WTC11 (cell line): ENCODE measurements around the gene NKAP. TPM values are rescaled to one million over a fixed set of nuclear protein-coding genes. Genes with fewer than 3 reads are reported as not detected.

Experiments used
- ATAC-seq: fragments of 200-7000 bp; cut with Tn5 transposase; 2 replicates; pipeline ENCODE4 v1.10.0; 2021; ENCODE audit warnings: mild to moderate bottlenecking, moderate library complexity
- CTCF ChIA-PET: fragments of 300-600 bp; sonication (Branson Sonifier 250); formaldehyde crosslinking; loops from one replicate; lab custom pipeline; 2021; ENCODE audit warnings: antibody characterized with exemption; lab: Charles Lee
- POLR2A ChIA-PET: fragments of 350-600 bp; sonication (Branson Sonifier 250); formaldehyde crosslinking; loops from one replicate; lab custom pipeline; 2021; ENCODE audit warnings: antibody characterized with exemption; lab: Charles Lee
- DNase-seq: peaks from one replicate; pipeline ENCODE4 v3.0.0; 2021; ENCODE audit warnings: low spot score
- H3K27ac Mint-ChIP-seq: 2 replicates; pipeline ENCODE4 v1.8.0; 2021; ENCODE audit warnings: mixed read lengths
- H3K27me3 Mint-ChIP-seq: 2 replicates; pipeline ENCODE4 v1.8.0; 2021; ENCODE audit warnings: low read depth, mild to moderate bottlenecking, moderate library complexity, mixed read lengths
- H3K36me3 Mint-ChIP-seq: 2 replicates; pipeline ENCODE4 v1.8.0; 2021; ENCODE audit warnings: mixed read lengths
- H3K4me1 Mint-ChIP-seq: 2 replicates; pipeline ENCODE4 v1.8.0; 2022; ENCODE audit warnings: mixed read lengths
- H3K4me3 Mint-ChIP-seq: 2 replicates; pipeline ENCODE4 v1.8.0; 2021; ENCODE audit warnings: mild to moderate bottlenecking, moderate library complexity, mixed read lengths
- H3K9me3 Mint-ChIP-seq: 2 replicates; pipeline ENCODE4 v1.8.0; 2021; ENCODE audit warnings: mixed read lengths
- ATF3 ChIP-seq: sonication (generic); formaldehyde crosslinking; conservative IDR thresholded peaks from 2 replicates; pipeline ENCODE4 v1.8.1; 2022; ENCODE audit warnings: mild to moderate bottlenecking, missing genetic modification reagents
- E2F1 ChIP-seq: sonication (generic); formaldehyde crosslinking; IDR thresholded peaks from 2 replicates; pipeline ENCODE4 v1.8.0; 2022; ENCODE audit warnings: mild to moderate bottlenecking, missing genetic modification reagents
- ETV6 ChIP-seq: sonication (generic); formaldehyde crosslinking; IDR thresholded peaks from 2 replicates; pipeline ENCODE4 v1.8.1; 2022; ENCODE audit warnings: mild to moderate bottlenecking, missing genetic modification reagents
- HMGXB4 ChIP-seq: sonication (generic); formaldehyde crosslinking; IDR thresholded peaks from 2 replicates; pipeline ENCODE4 v1.8.1; 2023; ENCODE audit warnings: mild to moderate bottlenecking, moderate library complexity, missing genetic modification reagents
- JUN ChIP-seq: sonication (generic); formaldehyde crosslinking; IDR thresholded peaks from 2 replicates; pipeline ENCODE4 v1.8.0; 2023; ENCODE audit warnings: mild to moderate bottlenecking, missing genetic modification reagents
- NFE2L1 ChIP-seq: sonication (generic); formaldehyde crosslinking; IDR thresholded peaks from 2 replicates; pipeline ENCODE4 v1.8.1; 2023; ENCODE audit warnings: missing genetic modification reagents
- NR1H2 ChIP-seq: sonication (generic); formaldehyde crosslinking; IDR thresholded peaks from 2 replicates; pipeline ENCODE4 v1.9.0; 2021; ENCODE audit warnings: mild to moderate bottlenecking, moderate library complexity, missing genetic modification reagents
- RELA ChIP-seq: sonication (generic); formaldehyde crosslinking; IDR thresholded peaks from 2 replicates; pipeline ENCODE4 v1.8.1; 2022; ENCODE audit warnings: missing genetic modification reagents, mild to moderate bottlenecking, borderline replicate concordance
- RORB ChIP-seq: fragments of 250-450 bp; sonication (Bioruptor Pico); IDR thresholded peaks from 2 replicates; pipeline ENCODE4 v1.9.0; 2021; ENCODE audit warnings: mild to moderate bottlenecking
- SMAD3 ChIP-seq: sonication (generic); formaldehyde crosslinking; IDR thresholded peaks from 2 replicates; pipeline ENCODE4 v1.8.0; 2022; ENCODE audit warnings: missing genetic modification reagents, mild to moderate bottlenecking, borderline replicate concordance
- USF1 ChIP-seq: sonication (generic); formaldehyde crosslinking; IDR thresholded peaks from 2 replicates; pipeline ENCODE4 v1.8.0; 2022; ENCODE audit warnings: mild to moderate bottlenecking, missing genetic modification reagents
- USF2 ChIP-seq: sonication (generic); formaldehyde crosslinking; IDR thresholded peaks from 2 replicates; pipeline ENCODE4 v1.8.1; 2023; ENCODE audit warnings: mild to moderate bottlenecking, missing genetic modification reagents, moderate library complexity
- ZBTB21 ChIP-seq: sonication (generic); formaldehyde crosslinking; IDR thresholded peaks from 2 replicates; pipeline ENCODE4 v1.8.1; 2023; ENCODE audit warnings: mild to moderate bottlenecking, missing genetic modification reagents, borderline replicate concordance
- ZNF232 ChIP-seq: sonication (generic); formaldehyde crosslinking; IDR thresholded peaks from 2 replicates; pipeline ENCODE4 v1.8.0; 2022; ENCODE audit warnings: mild to moderate bottlenecking, missing genetic modification reagents
- ZNF416 ChIP-seq: fragments of 250-450 bp; sonication (Bioruptor Pico); IDR thresholded peaks from 2 replicates; pipeline ENCODE4 v1.9.0; 2021; ENCODE audit warnings: mild to moderate bottlenecking, inconsistent platforms
- ZNF423 ChIP-seq: fragments of 250-450 bp; sonication (Bioruptor Pico); IDR thresholded peaks from 2 replicates; pipeline ENCODE4 v2.1.2; 2022; ENCODE audit warnings: mild to moderate bottlenecking, moderate library complexity
- total RNA-seq: library from RNA; stranded (reverse); gene quantifications from 3 replicates; pipeline ENCODE4 v1.2.3, GENCODE V29; 2021
- TF ChIP-seq, protein P1 (sequence below): sonication (generic); formaldehyde crosslinking; IDR thresholded peaks from 2 replicates; pipeline ENCODE4 v1.8.1; 2023; ENCODE audit warnings: mild to moderate bottlenecking, missing genetic modification reagents
- TF ChIP-seq, protein P2 (sequence below): sonication (generic); formaldehyde crosslinking; IDR thresholded peaks from 2 replicates; pipeline ENCODE4 v1.8.0; 2023; ENCODE audit warnings: mild to moderate bottlenecking, missing genetic modification reagents
- TF ChIP-seq, protein P3 (sequence below): sonication (generic); formaldehyde crosslinking; IDR thresholded peaks from 2 replicates; pipeline ENCODE4 v1.8.1; 2023; ENCODE audit warnings: mild to moderate bottlenecking, missing genetic modification reagents, borderline replicate concordance
- TF ChIP-seq, protein P4 (sequence below): fragments of 250-450 bp; sonication (Bioruptor Pico); conservative IDR thresholded peaks from 2 replicates; pipeline ENCODE4 v1.9.0; 2021; ENCODE audit warnings: mild to moderate bottlenecking

Gene NKAP
- total RNA-seq, 1 experiment from 2014 or later, result 6.9 TPM

- ChIA-PET POLR2A (no interaction called here), CTCF (interaction anchor here (1.1 to 1.6 kb wide), 3 partner anchors 33 to 266 kb away, joined by 4 to 6 read pairs (median 6); no protein-coding TSS in a partner anchor)
- H3K4me1 Mint-ChIP-seq, result no peaks in the 10 kb centered on the region
- no peaks in the 10 kb centered on the region for H3K36me3 Mint-ChIP-seq
- H3K9me3 Mint-ChIP-seq, result no peaks in the 10 kb centered on the region
- H3K27ac Mint-ChIP-seq, result no peak overlapping the region
- no peaks in the 10 kb centered on the region; the same call in 1 of the 2 replicates for H3K27me3 Mint-ChIP-seq
- DNase-seq (no peak), ATAC-seq (no peak)
- TF ChIP-seq ZNF232 (CRISPR knock-in tag), result no peak
- TF ChIP-seq SMAD3 (CRISPR knock-in tag), result no peak
- TF ChIP-seq ATF3 (CRISPR knock-in tag), result no peak
- no peak for TF ChIP-seq USF2 (CRISPR knock-in tag)
- no peak for TF ChIP-seq HMGXB4 (CRISPR knock-in tag)
- no peak for TF ChIP-seq USF1
- no peak for TF ChIP-seq NFE2L1 (CRISPR knock-in tag)
- no peak for TF ChIP-seq RORB (CRISPR knock-in tag)
- no peak for TF ChIP-seq ZNF423 (CRISPR knock-in tag)
- no peak for TF ChIP-seq ETV6 (CRISPR knock-in tag)
- TF ChIP-seq, protein P1, sequence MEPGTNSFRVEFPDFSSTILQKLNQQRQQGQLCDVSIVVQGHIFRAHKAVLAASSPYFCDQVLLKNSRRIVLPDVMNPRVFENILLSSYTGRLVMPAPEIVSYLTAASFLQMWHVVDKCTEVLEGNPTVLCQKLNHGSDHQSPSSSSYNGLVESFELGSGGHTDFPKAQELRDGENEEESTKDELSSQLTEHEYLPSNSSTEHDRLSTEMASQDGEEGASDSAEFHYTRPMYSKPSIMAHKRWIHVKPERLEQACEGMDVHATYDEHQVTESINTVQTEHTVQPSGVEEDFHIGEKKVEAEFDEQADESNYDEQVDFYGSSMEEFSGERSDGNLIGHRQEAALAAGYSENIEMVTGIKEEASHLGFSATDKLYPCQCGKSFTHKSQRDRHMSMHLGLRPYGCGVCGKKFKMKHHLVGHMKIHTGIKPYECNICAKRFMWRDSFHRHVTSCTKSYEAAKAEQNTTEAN (CRISPR knock-in tag), result no peak
- no peak for TF ChIP-seq ZBTB21
- no peak for TF ChIP-seq E2F1
- H3K4me3 Mint-ChIP-seq, result no peak overlapping the region
These were observed 4.8 kb upstream of the NKAP start for GRCh38 chrX:119948381-119948780.

DNA sequence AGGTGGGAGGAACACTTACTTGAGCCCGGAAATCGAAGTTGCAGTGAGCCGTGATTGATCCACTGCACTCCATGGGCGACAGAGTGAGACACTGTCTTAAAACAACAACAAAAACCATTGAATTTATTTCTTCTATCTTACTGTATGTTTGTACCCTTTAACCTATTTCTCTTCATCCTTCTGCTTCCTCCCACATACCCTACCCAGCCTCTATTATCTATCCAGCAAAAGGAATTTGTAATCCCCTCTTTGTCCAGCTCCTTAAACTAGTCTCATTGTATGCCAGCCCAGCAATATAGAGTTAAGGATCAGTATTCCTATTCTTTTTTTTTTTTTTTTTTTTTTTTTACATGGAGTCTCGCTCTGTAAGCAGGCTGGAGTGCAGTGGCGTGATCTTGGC lies 1.9 kb upstream of the NKAP start:
- no peaks in the 10 kb centered on the region for H3K27me3 Mint-ChIP-seq
- no peak overlapping the region for H3K4me3 Mint-ChIP-seq
- DNase-seq, result no peak
- POLR2A ChIA-PET, result no interaction called here
- H3K4me1 Mint-ChIP-seq, result peaks cover 4% of the 10 kb centered on the region; the same call in 1 of the 2 replicates
- no peak for ATAC-seq
- CTCF ChIA-PET, result no interaction called here
- no peak overlapping the region for H3K27ac Mint-ChIP-seq
- no peaks in the 10 kb centered on the region for H3K9me3 Mint-ChIP-seq
- no peaks in the 10 kb centered on the region for H3K36me3 Mint-ChIP-seq
- TF ChIP-seq, protein P2, sequence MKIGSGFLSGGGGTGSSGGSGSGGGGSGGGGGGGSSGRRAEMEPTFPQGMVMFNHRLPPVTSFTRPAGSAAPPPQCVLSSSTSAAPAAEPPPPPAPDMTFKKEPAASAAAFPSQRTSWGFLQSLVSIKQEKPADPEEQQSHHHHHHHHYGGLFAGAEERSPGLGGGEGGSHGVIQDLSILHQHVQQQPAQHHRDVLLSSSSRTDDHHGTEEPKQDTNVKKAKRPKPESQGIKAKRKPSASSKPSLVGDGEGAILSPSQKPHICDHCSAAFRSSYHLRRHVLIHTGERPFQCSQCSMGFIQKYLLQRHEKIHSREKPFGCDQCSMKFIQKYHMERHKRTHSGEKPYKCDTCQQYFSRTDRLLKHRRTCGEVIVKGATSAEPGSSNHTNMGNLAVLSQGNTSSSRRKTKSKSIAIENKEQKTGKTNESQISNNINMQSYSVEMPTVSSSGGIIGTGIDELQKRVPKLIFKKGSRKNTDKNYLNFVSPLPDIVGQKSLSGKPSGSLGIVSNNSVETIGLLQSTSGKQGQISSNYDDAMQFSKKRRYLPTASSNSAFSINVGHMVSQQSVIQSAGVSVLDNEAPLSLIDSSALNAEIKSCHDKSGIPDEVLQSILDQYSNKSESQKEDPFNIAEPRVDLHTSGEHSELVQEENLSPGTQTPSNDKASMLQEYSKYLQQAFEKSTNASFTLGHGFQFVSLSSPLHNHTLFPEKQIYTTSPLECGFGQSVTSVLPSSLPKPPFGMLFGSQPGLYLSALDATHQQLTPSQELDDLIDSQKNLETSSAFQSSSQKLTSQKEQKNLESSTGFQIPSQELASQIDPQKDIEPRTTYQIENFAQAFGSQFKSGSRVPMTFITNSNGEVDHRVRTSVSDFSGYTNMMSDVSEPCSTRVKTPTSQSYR (CRISPR knock-in tag), result no peak
- TF ChIP-seq ZBTB21 (no peak), RORB (CRISPR knock-in tag) (no peak), ZNF416 (CRISPR knock-in tag) (no peak), JUN (CRISPR knock-in tag) (no peak), NR1H2 (CRISPR knock-in tag) (no peak), RELA (CRISPR knock-in tag) (no peak)
- TF ChIP-seq, protein P3, sequence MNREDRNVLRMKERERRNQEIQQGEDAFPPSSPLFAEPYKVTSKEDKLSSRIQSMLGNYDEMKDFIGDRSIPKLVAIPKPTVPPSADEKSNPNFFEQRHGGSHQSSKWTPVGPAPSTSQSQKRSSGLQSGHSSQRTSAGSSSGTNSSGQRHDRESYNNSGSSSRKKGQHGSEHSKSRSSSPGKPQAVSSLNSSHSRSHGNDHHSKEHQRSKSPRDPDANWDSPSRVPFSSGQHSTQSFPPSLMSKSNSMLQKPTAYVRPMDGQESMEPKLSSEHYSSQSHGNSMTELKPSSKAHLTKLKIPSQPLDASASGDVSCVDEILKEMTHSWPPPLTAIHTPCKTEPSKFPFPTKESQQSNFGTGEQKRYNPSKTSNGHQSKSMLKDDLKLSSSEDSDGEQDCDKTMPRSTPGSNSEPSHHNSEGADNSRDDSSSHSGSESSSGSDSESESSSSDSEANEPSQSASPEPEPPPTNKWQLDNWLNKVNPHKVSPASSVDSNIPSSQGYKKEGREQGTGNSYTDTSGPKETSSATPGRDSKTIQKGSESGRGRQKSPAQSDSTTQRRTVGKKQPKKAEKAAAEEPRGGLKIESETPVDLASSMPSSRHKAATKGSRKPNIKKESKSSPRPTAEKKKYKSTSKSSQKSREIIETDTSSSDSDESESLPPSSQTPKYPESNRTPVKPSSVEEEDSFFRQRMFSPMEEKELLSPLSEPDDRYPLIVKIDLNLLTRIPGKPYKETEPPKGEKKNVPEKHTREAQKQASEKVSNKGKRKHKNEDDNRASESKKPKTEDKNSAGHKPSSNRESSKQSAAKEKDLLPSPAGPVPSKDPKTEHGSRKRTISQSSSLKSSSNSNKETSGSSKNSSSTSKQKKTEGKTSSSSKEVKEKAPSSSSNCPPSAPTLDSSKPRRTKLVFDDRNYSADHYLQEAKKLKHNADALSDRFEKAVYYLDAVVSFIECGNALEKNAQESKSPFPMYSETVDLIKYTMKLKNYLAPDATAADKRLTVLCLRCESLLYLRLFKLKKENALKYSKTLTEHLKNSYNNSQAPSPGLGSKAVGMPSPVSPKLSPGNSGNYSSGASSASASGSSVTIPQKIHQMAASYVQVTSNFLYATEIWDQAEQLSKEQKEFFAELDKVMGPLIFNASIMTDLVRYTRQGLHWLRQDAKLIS (CRISPR knock-in tag), result no peak
- TF ChIP-seq, protein P4, sequence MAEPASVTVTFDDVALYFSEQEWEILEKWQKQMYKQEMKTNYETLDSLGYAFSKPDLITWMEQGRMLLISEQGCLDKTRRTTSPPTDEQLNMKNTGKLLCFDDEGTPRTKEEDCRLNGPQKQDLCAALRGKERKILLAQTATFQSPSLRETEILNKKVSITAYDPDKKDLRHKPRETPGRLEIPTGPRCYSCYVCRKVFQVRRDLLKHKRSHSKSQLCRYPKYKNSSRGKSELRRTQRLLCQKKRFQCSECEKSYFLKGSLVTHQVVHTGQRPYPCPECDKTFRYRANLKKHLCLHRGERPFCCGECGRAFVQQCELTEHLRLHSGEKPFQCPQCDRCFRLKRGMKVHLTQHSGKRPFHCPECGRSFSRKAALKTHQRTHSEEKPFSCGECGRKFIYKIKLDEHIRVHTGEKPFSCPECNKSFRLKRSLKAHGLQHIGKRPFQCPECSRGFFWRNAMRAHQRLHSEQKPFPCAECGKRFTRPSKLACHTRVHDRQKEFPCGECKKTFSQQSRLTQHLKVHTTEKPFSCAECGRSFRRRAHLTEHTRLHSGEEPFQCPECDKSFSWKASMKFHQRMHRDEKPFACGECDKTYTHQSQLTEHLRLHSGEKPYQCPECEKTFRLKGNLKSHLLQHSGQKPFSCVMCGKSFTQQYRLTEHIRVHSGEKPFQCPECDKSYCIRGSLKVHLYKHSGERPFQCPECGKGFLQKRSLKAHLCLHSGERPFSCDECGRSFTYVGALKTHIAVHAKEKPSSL (CRISPR knock-in tag), result no peak
